ENCODE data around the gene BRAF. TPM values are rescaled to one million over a fixed set of nuclear protein-coding genes. Genes with fewer than 3 reads are reported as not detected.

The BRAF gene
- total RNA-seq, 4 donors from 2014 or later, result 43.5 to 56.5 (median 49.5) TPM

- 88 to 92% methylated on average over 5 of the region's 5 CpGs for WGBS, 2 donors
- no peaks in the 10 kb centered on the region for H3K27me3 ChIP-seq
- no peak for DNase-seq (ENCODE audit: low spot score in 2 of 2)
- H3K27ac ChIP-seq, result no peak overlapping the region
- no peak overlapping the region for H3K4me3 ChIP-seq
- peaks cover 0 to 22% (median 0%) of the 10 kb centered on the region in 4 donors for H3K4me1 ChIP-seq
- no peaks in the 10 kb centered on the region for H3K9me3 ChIP-seq
- TF ChIP-seq POLR2A (IDR thresholded peaks at IDR 0.05) (no peak), CTCF (IDR thresholded peaks at IDR 0.05) (no peak), EP300 (IDR thresholded peaks at IDR 0.05) (no peak)
- no peaks in the 10 kb centered on the region for H3K36me3 ChIP-seq
Observed at GRCh38 chr7:140909476-140910161, 15.1 kb downstream of the BRAF start.

- TF ChIP-seq EP300 (IDR thresholded peaks at IDR 0.05) (no peak), CTCF (IDR thresholded peaks at IDR 0.05) (no peak), POLR2A (IDR thresholded peaks at IDR 0.05) (no peak)
- no peak overlapping the region for H3K4me3 ChIP-seq
Observed at GRCh38 chr7:140908361-140908760, 16.4 kb downstream of the BRAF start.

GRCh38 chr7:140903741-140904480, 20.8 kb downstream of the BRAF start:
- no peak for TF ChIP-seq CTCF (IDR thresholded peaks at IDR 0.05)
- TF ChIP-seq EP300 (IDR thresholded peaks at IDR 0.05), result no peak
- Histone ChIP-seq H3K27ac (no peak overlapping the region), H3K9me3 (peaks cover 0 to 10% (median 0%) of the 10 kb centered on the region in 4 donors), H3K36me3 (no peaks in the 10 kb centered on the region), H3K27me3 (no peaks in the 10 kb centered on the region), H3K4me1 (peaks cover 0 to 18% (median 0%) of the 10 kb centered on the region in 4 donors), H3K4me3 (no peak overlapping the region)
- WGBS, 2 donors, result 96% methylated on average over 4 of the region's 4 CpGs
- DNase-seq (ENCODE audit: low spot score in 2 of 2), result no peak

More at GRCh38 chr7:140908361-140908760, 16.4 kb downstream of the BRAF start:
- Histone ChIP-seq H3K4me1 (peaks cover 0 to 11% (median 0%) of the 10 kb centered on the region in 4 donors), H3K9me3 (peaks cover 0 to 5% (median 0%) of the 10 kb centered on the region in 4 donors), H3K27ac (no peak overlapping the region), H3K27me3 (no peaks in the 10 kb centered on the region), H3K36me3 (no peaks in the 10 kb centered on the region)
- DNase-seq (ENCODE audit: low spot score in 2 of 2), result no peak
- 44 to 50% methylated on average over 2 of the region's 2 CpGs for WGBS, 2 donors

GRCh38 chr7:140902303-140902953, 22.3 kb downstream of the BRAF start:
- no peaks in the 10 kb centered on the region for H3K27me3 ChIP-seq
- no peaks in the 10 kb centered on the region for H3K36me3 ChIP-seq
- H3K9me3 ChIP-seq, result peaks cover 0 to 10% (median 0%) of the 10 kb centered on the region in 4 donors
- TF ChIP-seq CTCF (IDR thresholded peaks at IDR 0.05) (no peak), EP300 (IDR thresholded peaks at IDR 0.05) (no peak), POLR2A (IDR thresholded peaks at IDR 0.05) (no peak)
- H3K27ac ChIP-seq, result peak overlapping the region in 1 of 4 donors; percentile 18
- DNase-seq (ENCODE audit: low spot score in 2 of 2), result no peak
- WGBS, 2 donors, result 81 to 98% methylated on average over 2 of the region's 2 CpGs
- peaks cover 0 to 18% (median 4%) of the 10 kb centered on the region in 4 donors for H3K4me1 ChIP-seq
- no peak overlapping the region for H3K4me3 ChIP-seq

Data from tibial nerve (tissue), 4 donors.